ENCODE results near the gene KHK.
A peak's percentile ranks its signal among the peaks of the same experiment; 100 is the strongest.
"Not testable (repeated sequence)": the region's sequence is repeated elsewhere in the genome, so short reads cannot be mapped to it uniquely, and the experiment has no call there.

KHK gene

DNA sequence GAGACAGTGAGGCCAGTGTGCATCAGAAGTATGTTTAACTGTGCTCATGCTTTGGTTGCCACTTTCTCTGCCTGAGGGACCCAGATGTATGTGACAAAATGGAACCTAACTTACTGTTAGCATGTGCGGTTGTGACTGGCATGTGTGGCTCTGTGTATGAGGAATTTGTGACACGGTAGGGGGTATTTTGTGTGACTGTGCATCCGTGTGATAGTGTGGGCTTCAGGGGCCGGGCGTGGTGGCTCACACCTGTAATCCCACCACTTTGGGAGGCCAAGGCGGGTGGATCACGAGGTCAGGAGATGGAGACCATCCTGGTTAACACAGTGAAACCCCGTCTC, 32.7 kb downstream of the KHK start:
- not testable (repeated sequence) for H3K36me3 ChIP-seq (ENCODE audit: control insufficient read depth, insufficient read depth, low read length); H3K9me3 ChIP-seq (ENCODE audit: control insufficient read depth, low read length); H3K4me1 ChIP-seq (ENCODE audit: control insufficient read depth, insufficient read depth, low read length, poor library complexity, severe bottlenecking); H3K27ac ChIP-seq (ENCODE audit: low read depth, low read length, severe bottlenecking)
- WGBS, 2 experiments (ENCODE audit: insufficient coverage in 2 of 2): 92 to 98% methylated on average over 5 to 7 of the region's 8 CpGs
- H3K4me3 ChIP-seq (ENCODE audit: extremely low read depth, insufficient read depth, low read length, poor library complexity, severe bottlenecking): peak overlapping the region; percentile 23

DNA sequence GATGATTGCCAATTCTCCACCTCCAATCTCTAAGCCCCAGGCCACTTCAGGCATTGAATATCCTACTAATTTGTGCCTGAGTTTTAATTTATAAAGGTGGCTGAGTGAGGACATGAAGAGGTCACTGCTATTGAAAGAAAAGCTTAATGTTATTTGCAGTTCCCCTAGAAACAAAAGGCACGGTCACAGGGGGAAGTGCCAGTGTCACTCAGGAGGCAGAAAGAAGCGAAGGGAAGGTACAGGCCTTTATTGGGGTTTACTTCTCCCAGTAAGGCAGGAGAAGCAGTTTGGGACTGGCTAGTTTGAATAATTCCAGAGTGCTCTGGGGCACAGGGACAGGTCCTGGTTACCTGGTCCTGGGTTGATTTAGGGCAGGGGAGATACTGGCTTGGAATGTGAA, 35.3 kb downstream of the KHK start:
- Histone ChIP-seq H3K27ac (ENCODE audit: low read depth, low read length, severe bottlenecking) (no peak overlapping the region), H3K4me1 (ENCODE audit: control insufficient read depth, insufficient read depth, low read length, poor library complexity, severe bottlenecking) (no peaks in the 10 kb centered on the region), H3K4me3 (ENCODE audit: extremely low read depth, insufficient read depth, low read length, poor library complexity, severe bottlenecking) (no peak overlapping the region), H3K36me3 (ENCODE audit: control insufficient read depth, insufficient read depth, low read length) (no peaks in the 10 kb centered on the region), H3K9me3 (ENCODE audit: control insufficient read depth, low read length) (no peaks in the 10 kb centered on the region)
- 77 to 82% methylated on average over 2 of the region's 2 CpGs for WGBS, 2 experiments (ENCODE audit: insufficient coverage in 2 of 2)

- Histone ChIP-seq H3K9me3 (ENCODE audit: control insufficient read depth, low read length) (no peaks in the 10 kb centered on the region), H3K4me3 (ENCODE audit: extremely low read depth, insufficient read depth, low read length, poor library complexity, severe bottlenecking) (no peak overlapping the region), H3K4me1 (ENCODE audit: control insufficient read depth, insufficient read depth, low read length, poor library complexity, severe bottlenecking) (no peaks in the 10 kb centered on the region), H3K36me3 (ENCODE audit: control insufficient read depth, insufficient read depth, low read length) (no peaks in the 10 kb centered on the region), H3K27ac (ENCODE audit: low read depth, low read length, severe bottlenecking) (no peak overlapping the region)
- WGBS, 2 experiments (ENCODE audit: insufficient coverage in 2 of 2): 88 to 94% methylated on average over 6 to 7 of the region's 7 CpGs
These were observed 36.2 kb downstream of the KHK start for GRCh38 chr2:27122791-27123190.

DNA sequence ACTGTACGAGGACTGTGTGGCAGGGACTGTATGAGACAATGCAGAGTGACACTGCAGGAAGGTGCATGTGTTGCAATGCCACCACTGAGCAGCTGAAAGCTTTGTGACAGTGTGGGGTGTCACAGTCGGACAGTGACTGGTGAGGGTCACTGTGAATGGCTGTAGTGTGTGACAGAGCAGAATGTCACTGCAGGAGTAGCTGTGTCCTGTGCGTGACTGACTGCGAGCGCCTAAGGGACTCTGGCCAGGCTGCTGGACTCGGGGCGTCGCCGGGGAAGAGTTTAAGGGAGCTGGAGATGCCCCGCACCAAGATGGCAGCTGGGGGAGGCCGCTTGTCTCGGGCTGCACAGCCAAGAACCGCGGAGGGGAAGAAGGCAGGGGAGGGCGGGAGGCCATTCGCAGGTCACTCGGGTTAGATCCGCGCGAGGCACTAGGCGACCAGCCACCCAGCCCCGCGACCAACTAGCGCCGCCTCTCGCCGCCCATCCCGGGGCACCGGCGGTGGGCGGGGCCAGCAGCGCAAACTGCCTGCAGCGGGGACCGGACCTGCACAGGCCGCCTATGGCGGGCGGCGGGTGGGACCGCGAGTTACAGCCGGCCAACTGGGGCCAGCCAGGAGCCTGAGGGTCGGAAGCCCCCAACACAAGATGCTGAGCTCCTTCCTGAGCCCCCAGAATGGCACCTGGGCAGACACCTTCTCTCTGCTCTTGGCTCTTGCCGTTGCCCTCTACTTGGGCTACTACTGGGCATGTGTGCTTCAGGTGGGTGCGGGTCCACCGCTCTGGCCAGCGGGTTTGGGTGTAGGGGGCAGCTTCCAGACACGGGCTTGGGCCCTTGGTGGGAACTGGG, 37.0 kb downstream of the KHK start, which contains the start of gene ABHD1:
ABHD1 (plus strand) TSS at position 514 of the 849 bp plus-strand sequence; CDS start at position 648, 134 bp downstream.
- no peaks in the 10 kb centered on the region for H3K9me3 ChIP-seq (ENCODE audit: control insufficient read depth, low read length)
- no peaks in the 10 kb centered on the region for H3K4me1 ChIP-seq (ENCODE audit: control insufficient read depth, insufficient read depth, low read length, poor library complexity, severe bottlenecking)
- H3K27ac ChIP-seq (ENCODE audit: low read depth, low read length, severe bottlenecking): no peak within 1 kb of the TSS
- H3K36me3 ChIP-seq (ENCODE audit: control insufficient read depth, insufficient read depth, low read length): no peaks in the 10 kb centered on the region
- peak within 1 kb of the TSS; percentile 42 for H3K4me3 ChIP-seq (ENCODE audit: extremely low read depth, insufficient read depth, low read length, poor library complexity, severe bottlenecking)
- 14 to 16% methylated on average over 34 to 41 of the region's 47 CpGs for WGBS, 2 experiments (ENCODE audit: insufficient coverage in 2 of 2)

GRCh38 chr2:27125104-27125503, 38.5 kb downstream of the KHK start:
- peaks cover 7% of the 10 kb centered on the region for H3K36me3 ChIP-seq (ENCODE audit: control insufficient read depth, insufficient read depth, low read length)
- no peaks in the 10 kb centered on the region for H3K9me3 ChIP-seq (ENCODE audit: control insufficient read depth, low read length)
- H3K4me3 ChIP-seq (ENCODE audit: extremely low read depth, insufficient read depth, low read length, poor library complexity, severe bottlenecking): no peak overlapping the region
- no peaks in the 10 kb centered on the region for H3K4me1 ChIP-seq (ENCODE audit: control insufficient read depth, insufficient read depth, low read length, poor library complexity, severe bottlenecking)
- H3K27ac ChIP-seq (ENCODE audit: low read depth, low read length, severe bottlenecking): no peak overlapping the region
- 90 to 100% methylated on average over 2 to 3 of the region's 3 CpGs for WGBS, 2 experiments (ENCODE audit: insufficient coverage in 2 of 2)

DNA sequence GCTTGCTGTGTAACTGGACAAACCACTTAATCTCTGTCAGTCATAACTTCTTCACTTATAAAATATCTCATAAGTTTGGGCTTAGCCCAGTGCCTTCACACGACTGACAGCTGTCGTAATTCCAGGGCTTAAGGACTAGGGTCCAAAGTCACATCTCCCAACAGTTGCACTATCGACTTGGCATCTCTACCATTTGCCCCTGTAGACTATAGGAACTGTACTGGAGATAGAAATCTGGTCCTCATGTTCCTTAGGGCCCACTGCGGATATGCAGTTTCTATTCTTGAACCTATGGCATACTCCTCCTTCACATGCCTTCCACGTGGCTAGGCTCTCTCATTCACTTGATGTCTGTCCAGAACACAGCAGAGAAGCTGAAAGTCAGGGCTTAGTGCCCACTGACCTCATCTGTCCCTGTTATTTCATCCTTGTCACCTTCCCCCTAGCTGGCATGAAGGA, 39.7 kb downstream of the KHK start:
- H3K36me3 ChIP-seq (ENCODE audit: control insufficient read depth, insufficient read depth, low read length): peaks cover 19% of the 10 kb centered on the region
- no peaks in the 10 kb centered on the region for H3K4me1 ChIP-seq (ENCODE audit: control insufficient read depth, insufficient read depth, low read length, poor library complexity, severe bottlenecking)
- H3K4me3 ChIP-seq (ENCODE audit: extremely low read depth, insufficient read depth, low read length, poor library complexity, severe bottlenecking): no peak overlapping the region
- H3K9me3 ChIP-seq (ENCODE audit: control insufficient read depth, low read length): no peaks in the 10 kb centered on the region
- WGBS, 2 experiments (ENCODE audit: insufficient coverage in 2 of 2): 57 to 73% methylated on average over 3 to 5 of the region's 5 CpGs
- no peak overlapping the region for H3K27ac ChIP-seq (ENCODE audit: low read depth, low read length, severe bottlenecking)

DNA sequence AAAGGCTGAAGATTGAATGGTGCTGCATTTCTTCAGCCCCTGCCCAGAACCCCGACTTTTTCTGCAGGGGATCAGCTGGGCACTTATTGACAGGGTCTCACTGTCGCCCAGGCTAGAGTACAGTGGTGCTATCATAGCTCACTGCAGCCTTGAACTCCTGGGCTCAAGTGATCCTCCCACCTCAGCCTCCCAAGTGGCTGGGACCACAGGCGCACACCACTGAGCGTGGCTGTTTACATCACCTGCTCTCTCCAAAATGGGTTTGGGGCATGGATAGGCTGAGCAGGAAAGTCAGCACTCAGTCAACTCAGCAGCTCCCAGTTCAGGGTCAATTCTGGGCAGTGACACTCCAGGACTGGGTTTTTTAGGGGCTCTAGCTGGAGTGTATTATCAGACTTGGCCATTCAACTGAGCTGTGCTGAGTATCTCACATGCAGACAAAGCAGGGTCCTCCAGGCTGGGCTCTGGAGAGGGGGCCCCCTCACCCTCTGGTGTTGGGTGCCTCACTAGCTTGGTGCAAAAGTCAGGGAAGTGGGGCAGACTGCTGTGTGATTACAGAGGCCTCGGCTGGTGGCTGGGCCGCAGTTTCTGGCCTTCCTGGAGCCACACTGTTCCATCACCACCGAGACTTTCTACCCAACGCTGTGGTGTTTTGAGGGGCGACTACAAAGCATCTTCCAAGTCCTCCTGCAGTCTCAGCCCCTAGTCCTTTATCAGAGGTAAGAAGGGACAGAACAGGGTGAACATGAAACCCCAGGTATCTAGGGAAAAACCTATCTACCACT, 41.5 kb downstream of the KHK start:
- WGBS, 2 experiments (ENCODE audit: insufficient coverage in 2 of 2): 88 to 90% methylated on average over 9 of the region's 9 CpGs
- Histone ChIP-seq H3K27ac (ENCODE audit: low read depth, low read length, severe bottlenecking) (no peak overlapping the region), H3K4me3 (ENCODE audit: extremely low read depth, insufficient read depth, low read length, poor library complexity, severe bottlenecking) (no peak overlapping the region), H3K9me3 (ENCODE audit: control insufficient read depth, low read length) (no peaks in the 10 kb centered on the region), H3K4me1 (ENCODE audit: control insufficient read depth, insufficient read depth, low read length, poor library complexity, severe bottlenecking) (peaks cover 3% of the 10 kb centered on the region), H3K36me3 (ENCODE audit: control insufficient read depth, insufficient read depth, low read length) (peaks cover 37% of the 10 kb centered on the region)

GRCh38 chr2:27128668-27129571, 42.3 kb downstream of the KHK start:
- Histone ChIP-seq H3K27ac (ENCODE audit: low read depth, low read length, severe bottlenecking) (no peak overlapping the region), H3K36me3 (ENCODE audit: control insufficient read depth, insufficient read depth, low read length) (peaks cover 40% of the 10 kb centered on the region), H3K9me3 (ENCODE audit: control insufficient read depth, low read length) (no peaks in the 10 kb centered on the region), H3K4me3 (ENCODE audit: extremely low read depth, insufficient read depth, low read length, poor library complexity, severe bottlenecking) (no peak overlapping the region), H3K4me1 (ENCODE audit: control insufficient read depth, insufficient read depth, low read length, poor library complexity, severe bottlenecking) (peaks cover 9% of the 10 kb centered on the region)
- 92 to 97% methylated on average over 5 to 8 of the region's 11 CpGs for WGBS, 2 experiments (ENCODE audit: insufficient coverage in 2 of 2)

- Histone ChIP-seq H3K4me3 (ENCODE audit: extremely low read depth, insufficient read depth, low read length, poor library complexity, severe bottlenecking) (no peak overlapping the region), H3K9me3 (ENCODE audit: control insufficient read depth, low read length) (no peaks in the 10 kb centered on the region), H3K27ac (ENCODE audit: low read depth, low read length, severe bottlenecking) (no peak overlapping the region), H3K36me3 (ENCODE audit: control insufficient read depth, insufficient read depth, low read length) (peaks cover 40% of the 10 kb centered on the region), H3K4me1 (ENCODE audit: control insufficient read depth, insufficient read depth, low read length, poor library complexity, severe bottlenecking) (peaks cover 9% of the 10 kb centered on the region)
- WGBS, 2 experiments (ENCODE audit: insufficient coverage in 2 of 2): 93 to 96% methylated on average over 9 to 10 of the region's 10 CpGs
These were observed 43.8 kb downstream of the KHK start for GRCh38 chr2:27130396-27130795.

DNA sequence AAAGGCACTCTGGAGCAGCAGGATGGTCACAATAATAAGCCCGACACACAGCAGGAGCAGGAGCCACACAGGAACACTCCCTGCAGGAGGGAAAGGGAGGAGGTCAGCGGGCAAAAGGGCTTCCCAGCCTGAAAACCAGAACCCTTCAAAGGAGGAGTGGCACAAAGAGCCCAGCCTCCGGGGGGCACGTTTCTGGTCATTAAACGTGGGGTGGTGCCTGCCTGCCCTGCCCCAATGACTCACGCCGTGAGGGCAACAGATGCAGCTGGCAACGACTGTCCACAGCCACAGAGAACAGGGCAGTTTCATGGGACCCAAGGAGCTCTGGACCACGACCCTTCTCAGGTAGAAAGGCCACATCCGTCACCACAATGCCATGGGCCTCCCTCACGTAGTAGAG, 44.9 kb downstream of the KHK start:
- Histone ChIP-seq H3K9me3 (ENCODE audit: control insufficient read depth, low read length) (no peaks in the 10 kb centered on the region), H3K36me3 (ENCODE audit: control insufficient read depth, insufficient read depth, low read length) (peaks cover 40% of the 10 kb centered on the region), H3K27ac (ENCODE audit: low read depth, low read length, severe bottlenecking) (no peak overlapping the region), H3K4me1 (ENCODE audit: control insufficient read depth, insufficient read depth, low read length, poor library complexity, severe bottlenecking) (peaks cover 9% of the 10 kb centered on the region), H3K4me3 (ENCODE audit: extremely low read depth, insufficient read depth, low read length, poor library complexity, severe bottlenecking) (no peak overlapping the region)
- 97 to 98% methylated on average over 10 to 11 of the region's 11 CpGs for WGBS, 2 experiments (ENCODE audit: insufficient coverage in 2 of 2)
